CD4-positive, alpha-beta T cell treated with Interleukin-15 for 4 hours (primary cell): Measurements from ENCODE around the gene NEMF.
"Not testable (repeated sequence)": the region's sequence is repeated elsewhere in the genome, so short reads cannot be mapped to it uniquely, and the experiment has no call there.

Source experiments
- DNase-seq: peaks from one replicate; pipeline ENCODE4 v3.0.0-alpha.2; 2020; ENCODE audit warnings: low spot score

Gene NEMF

DNA sequence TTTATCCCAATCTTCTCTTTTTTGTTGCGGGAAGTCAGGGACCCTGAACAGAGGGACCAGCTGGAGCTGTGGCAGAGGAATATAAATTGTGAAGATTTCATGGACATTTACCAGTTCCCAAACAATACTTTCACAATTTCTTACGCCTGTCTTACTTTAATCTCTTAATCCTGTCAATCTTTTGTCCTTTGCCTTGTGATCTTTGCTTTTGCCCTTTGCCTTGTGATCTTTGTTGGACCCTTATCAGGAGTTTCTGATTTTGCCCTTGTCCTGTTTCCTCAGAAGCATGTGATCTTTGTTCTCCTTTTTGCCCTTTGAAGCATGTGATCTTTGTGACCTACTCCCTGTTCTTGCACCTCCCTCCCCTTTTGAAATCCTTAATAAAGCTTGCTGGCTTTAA lies 36.5 kb downstream of the NEMF start:
- DNase-seq: not testable (repeated sequence)

DNA sequence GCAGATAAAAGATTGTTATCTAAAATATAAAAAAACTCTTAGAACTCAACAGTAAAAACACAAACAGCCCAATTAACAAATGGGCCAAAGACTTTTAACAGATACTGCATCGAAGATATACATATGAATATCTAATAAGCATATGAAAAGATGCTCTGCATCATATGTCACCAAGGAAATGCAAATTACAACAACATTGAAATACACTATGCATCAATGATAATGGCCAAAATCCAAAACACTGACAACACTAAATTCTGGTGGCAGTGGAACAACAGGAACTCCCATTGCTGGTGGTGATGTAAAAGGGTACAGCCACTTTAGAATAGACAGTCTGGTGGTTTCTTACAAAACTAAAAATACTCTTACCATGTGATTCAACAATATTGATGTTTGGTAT lies 43.8 kb downstream of the NEMF start:
- DNase-seq: no peak

DNA sequence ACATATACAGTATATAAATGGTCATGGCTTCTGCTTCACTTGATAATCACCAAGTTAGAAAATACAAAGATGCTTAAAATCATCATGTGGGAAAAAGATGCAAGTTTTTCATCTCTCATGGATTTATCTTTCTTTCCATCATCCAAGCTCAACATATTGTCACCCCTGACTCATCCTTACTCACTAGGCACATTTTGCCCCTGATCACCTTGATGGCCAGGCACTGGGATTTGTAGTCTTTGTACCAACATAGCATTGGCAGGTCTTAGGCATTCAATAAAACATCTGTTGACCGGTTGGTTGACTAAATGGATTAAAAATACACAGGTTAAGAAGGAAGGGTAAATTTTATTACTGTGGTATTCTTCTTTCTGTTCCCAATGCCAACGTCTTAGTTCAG lies 56.6 kb downstream of the NEMF start:
- no peak for DNase-seq

GRCh38 chr14:49792618-49793017 lies 60.0 kb downstream of the NEMF start:
- no peak for DNase-seq

DNA sequence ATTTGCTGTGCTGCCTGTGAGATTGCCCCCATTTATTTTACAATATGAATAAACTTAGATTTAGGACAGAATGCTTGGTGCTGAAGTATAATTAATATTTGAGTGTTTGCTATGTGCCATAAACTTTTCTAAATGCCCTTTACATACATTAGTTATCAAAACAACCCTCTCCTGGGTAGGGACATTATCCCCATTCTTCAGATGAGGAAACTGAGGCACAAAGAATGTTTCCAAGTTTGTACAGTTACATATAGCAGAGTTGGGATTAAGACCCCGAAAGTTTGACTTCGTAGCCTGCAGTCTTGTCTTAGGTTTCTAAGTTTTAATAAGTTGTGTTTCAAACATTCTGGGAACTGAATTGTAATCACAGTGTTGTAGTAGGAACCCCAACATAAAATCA lies 66.3 kb downstream of the NEMF start:
- no peak for DNase-seq

- no peak for DNase-seq
Measured at GRCh38 chr14:49783394-49784014, 69.1 kb downstream of the NEMF start.

DNA sequence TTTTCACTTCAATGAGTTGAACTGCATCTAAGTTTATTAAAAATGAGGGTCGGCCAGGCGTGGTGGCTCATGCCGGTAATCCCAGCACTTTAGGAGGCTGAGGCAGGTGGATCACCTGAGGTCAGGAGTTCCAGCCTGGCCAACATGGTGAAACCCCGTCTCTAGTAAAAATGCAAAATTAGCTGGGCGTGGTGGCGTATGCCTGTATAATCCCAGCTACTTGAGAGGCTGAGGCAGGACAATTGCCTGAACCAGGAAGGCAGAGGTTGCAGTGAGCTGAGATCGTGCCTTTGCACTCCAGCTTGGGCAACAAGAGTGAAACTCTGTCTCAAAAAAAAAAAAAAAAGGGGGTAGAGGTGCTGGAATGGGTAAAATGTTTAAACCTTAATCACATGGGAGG lies 71.5 kb downstream of the NEMF start:
- DNase-seq: not testable (repeated sequence)

DNA sequence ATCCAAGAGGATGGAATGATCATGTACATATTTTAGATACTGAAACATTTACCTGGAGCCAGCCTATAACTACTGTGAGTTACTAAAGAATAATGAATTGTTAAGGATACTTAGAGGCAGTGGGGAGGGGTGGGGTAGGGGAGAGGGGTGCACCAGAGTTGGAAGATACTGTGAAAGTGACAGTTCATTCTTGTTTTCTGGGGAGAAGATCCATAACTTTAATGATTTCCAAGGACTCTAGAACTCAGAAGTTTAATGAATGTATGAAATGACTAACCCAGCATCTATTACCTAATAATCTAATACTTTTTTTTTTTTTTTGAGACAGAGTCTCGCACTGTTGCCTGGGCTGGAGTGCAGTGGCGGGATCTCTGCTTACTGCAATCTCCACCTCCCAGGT lies 74.2 kb downstream of the NEMF start:
- DNase-seq: no peak

- DNase-seq: no peak
Measured at GRCh38 chr14:49774106-49774505, 78.5 kb downstream of the NEMF start.

DNA sequence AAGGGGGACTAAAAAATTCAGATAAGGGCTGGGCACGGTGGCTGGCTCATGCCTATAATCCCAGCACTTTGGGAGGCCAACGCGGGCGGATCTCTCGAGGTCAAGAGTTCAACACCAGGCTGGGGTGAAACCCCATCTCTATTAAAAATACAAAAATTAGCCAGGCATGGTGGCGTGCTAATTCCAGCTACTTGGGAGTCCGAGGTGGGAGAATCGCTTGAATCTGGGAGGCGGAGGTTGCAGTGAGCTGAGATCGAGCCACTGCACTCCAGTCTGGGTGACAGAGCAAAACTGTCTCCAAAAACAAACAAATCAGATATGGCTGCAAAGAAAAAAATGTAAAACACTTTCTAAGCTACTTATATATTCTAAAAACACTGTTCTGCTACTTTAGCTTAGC lies 80.9 kb downstream of the NEMF start:
- not testable (repeated sequence) for DNase-seq

DNA sequence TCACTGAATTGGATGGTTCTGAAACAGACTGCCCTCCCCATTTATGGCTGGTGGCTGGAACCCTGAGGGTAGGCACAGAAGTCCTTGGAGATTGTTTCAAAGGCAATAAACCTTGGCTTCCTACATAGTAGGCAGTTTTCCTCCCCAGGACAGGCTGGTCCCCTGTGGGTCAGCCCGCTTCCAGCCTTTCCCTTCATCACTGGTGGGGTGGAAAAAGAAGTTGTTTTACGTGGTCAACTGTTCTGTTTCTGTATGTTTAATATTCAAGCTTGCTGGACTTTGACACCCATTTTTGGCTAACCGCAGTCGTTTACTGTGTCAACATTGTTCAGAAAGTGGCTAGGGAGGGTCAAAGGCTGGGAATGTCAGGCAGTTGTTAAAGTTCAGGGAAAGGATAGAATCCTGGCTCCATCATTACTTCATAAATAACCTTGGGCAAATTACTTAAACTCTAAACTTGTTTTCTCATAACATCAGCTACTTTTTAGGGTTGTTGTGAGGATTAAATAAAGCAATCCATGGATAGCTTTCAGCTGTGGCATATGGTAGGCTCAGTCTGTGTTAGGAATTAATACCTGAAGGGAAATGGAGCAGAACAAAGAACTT lies 82.3 kb downstream of the NEMF start:
- no peak for DNase-seq

- no peak for DNase-seq
Measured at GRCh38 chr14:49769581-49770211, 82.9 kb downstream of the NEMF start.

GRCh38 chr14:49769171-49769570 lies 83.4 kb downstream of the NEMF start:
- no peak for DNase-seq

- DNase-seq: peak; percentile 62
Measured at GRCh38 chr14:49768301-49769121, 84.1 kb downstream of the NEMF start.

DNA sequence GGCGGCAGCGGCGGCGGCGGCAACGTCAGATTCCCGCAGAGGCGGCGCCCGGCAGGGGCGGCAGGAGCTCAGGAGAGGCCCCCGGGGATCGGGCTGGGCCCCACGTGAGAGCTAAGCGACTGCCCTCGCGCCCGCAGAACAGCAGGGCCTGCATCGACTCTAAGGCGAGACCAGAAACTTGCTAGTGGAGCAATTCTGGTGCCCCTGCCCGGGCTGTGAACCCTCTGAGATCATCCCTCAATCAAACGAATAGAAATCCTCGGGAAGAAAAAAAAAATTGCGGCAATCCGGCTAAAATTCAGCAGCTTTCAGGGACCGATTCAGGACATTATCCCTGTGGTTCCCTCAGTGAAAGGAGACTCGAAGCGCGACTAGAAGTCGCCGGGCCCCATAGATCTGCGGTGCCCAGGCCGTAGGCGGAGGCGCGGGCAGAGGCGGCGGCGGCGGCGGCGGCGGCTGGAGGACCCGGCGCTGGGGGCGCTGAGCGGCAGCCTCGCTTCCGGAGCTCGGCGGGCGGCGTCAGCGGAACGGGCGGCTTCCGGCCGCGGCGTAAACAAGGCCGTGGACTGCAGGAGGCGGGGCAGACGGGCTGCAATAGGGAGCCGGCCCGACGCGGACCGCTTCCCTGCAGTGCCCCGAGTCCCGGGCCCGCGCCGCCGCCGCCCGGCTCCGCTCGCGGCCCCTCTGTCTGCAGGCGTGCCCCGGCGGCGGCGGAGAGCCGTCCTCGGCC lies 84.9 kb downstream of the NEMF start, which contains the start of gene KLHDC2:
TSS of gene KLHDC2 (plus strand) at position 583 of the 730 bp plus-strand sequence. CDS start 316 bp downstream, outside the sequence.
- peak; percentile 86 for DNase-seq

GRCh38 chr14:49767270-49767570 lies 85.4 kb downstream of the NEMF start:
- no peak for DNase-seq

DNA sequence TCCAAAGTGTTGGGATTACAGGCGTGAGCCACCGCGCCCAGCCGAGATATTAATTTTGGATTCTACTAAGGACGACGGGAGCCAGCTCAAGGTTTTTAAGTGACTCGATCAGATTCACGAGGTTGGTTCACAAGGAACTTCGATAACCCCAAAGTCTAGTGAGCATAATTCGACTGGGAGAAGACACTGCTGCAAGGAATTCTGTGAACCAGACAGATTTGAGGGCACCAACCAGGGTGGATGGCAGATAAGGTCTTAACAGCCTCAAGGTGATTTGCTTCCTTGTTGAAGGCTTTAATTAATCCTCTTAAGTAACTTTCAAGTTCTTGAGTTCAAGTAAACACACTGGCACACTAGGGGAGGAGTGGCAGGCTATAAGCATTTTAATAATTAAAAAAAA lies 85.7 kb downstream of the NEMF start:
- DNase-seq: no peak

DNA sequence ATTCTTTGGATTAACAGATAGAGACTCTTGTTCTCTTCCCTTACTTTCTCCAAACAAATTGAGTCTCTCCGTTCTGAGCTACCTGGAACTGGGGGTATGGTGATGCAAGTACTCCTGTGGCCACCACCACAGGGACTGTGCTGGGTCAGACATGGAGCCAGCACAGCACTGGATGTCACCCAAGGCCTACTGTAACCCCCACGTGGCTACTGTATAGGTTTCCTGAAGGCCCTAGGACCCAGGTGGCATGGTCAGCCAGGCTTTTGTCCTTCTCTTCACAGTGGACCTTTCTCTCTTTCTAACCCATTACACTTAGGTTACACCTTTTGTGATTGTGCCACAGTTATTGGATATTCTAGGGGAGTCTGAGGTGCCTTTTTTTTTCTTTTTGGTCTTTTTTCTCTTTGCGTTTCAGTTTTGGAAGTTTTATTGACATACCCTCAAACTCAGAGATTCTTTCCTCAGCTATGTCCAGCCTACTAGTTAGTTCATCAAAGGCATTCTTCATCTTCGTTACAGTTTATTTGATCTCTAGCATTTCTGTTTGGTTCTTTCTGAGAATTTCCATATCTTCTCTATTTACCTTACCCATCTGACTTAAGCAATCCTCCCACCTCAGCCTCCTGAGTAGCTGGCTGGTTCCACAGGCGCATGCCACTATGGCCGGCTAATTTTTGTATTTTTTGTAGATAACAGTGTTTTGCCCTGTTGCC lies 90.6 kb downstream of the NEMF start:
- no peak for DNase-seq

- no peak for DNase-seq
Measured at GRCh38 chr14:49755378-49755777, 97.2 kb downstream of the NEMF start.

DNA sequence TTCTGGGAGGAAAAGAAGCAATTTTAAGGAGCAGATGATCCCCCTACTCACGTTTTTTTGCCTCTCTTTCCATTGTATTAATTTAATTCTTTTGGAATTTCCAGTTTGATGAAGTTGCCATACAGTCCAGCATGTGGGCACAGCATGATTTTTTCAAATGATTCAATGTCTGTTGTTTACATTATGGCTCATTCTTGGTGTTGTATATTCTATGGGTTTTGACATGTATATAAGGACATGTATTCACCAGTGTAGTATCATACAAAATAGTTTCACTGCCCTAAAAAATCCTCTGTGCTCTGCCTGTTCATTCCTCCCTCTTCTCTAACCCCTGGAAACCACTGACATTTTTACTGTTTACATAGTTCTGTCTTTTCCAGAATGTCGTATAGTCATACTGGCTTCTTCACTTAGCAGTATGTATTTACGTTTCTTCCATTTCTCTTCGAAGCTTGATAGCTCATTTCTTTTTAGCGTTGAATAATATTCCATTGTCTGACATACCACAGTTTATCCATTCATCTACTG lies 98.0 kb downstream of the NEMF start:
- DNase-seq: no peak

DNA sequence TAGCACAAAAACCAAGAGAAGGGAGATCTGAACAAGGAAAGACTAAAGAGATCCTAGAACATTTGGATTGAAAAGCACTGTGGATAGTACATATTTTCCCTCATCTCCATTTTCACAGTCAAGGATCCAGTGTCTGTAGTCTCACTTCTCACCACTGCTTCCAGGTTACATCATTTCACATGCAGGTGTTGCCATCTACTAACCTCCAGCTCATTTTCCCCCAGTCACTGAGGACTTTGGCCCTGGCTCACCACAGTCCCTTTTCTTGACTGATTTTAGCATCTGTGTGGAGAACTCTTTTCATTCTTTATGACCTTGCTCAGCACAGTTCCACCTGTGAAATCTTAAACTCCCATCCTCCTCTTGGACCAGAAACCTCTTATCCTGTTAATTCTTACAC lies 106.1 kb downstream of the NEMF start:
- not testable (repeated sequence) for DNase-seq
